GM18505 (cell line): ENCODE measurements around the gene OR52A5.
"Not testable (repeated sequence)": the region's sequence is repeated elsewhere in the genome, so short reads cannot be mapped to it uniquely, and the experiment has no call there.

ENCODE experiments used
- ATAC-seq: cut with Tn5 transposase; IDR thresholded peaks from one replicate; pipeline ENCODE4 v1.9.1; 2021; ENCODE audit not compliant: unreplicated experiment
- POLR2A ChIP-seq: IDR thresholded peaks from 4 replicates; pipeline ENCODE4 v1.6.1; 2011; ENCODE audit warnings: borderline replicate concordance; ENCODE audit not compliant: insufficient read depth, insufficient read length; ENCODE audit errors: extremely low read depth

The OR52A5 gene

GRCh38 chr11:5137996-5138395 is at the start of gene OR52A5:
TSS of gene OR52A5 (minus strand) at chr11:5138356. CDS start at chr11:5132642, 5,714 bp downstream.
- no peak for TF ChIP-seq POLR2A
- ATAC-seq: no peak

GRCh38 chr11:5178046-5178837 is 40.1 kb upstream of the OR52A5 start:
- TF ChIP-seq POLR2A: no peak
- no peak for ATAC-seq

- ATAC-seq: no peak
- TF ChIP-seq POLR2A: no peak
Measured at GRCh38 chr11:5174934-5175333, 36.8 kb upstream of the OR52A5 start.

- ATAC-seq: no peak
- no peak for TF ChIP-seq POLR2A
Measured at GRCh38 chr11:5171856-5172255, 33.7 kb upstream of the OR52A5 start.

GRCh38 chr11:5165898-5166297 is 27.7 kb upstream of the OR52A5 start:
- not testable (repeated sequence) for ATAC-seq

DNA sequence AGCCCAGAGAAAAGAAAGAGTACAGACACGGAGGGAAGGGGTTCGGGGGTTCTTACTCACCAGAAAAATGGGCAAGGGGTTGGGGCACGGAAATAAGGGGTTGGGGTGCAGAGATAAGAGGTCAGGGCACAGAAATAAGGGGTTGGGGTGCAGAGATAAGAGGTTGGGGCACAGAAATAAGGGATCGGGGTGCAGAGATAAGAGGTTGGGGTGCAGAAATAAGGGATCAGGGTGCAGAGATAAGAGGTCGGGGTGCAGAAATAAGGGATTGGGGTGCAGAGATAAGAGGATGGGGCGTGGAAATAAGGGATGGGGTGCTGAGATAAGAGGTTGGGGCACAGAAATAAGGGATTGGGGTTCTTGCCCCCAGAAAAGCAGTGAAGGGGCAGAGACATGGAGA is 26.7 kb upstream of the OR52A5 start:
- not testable (repeated sequence) for ATAC-seq

DNA sequence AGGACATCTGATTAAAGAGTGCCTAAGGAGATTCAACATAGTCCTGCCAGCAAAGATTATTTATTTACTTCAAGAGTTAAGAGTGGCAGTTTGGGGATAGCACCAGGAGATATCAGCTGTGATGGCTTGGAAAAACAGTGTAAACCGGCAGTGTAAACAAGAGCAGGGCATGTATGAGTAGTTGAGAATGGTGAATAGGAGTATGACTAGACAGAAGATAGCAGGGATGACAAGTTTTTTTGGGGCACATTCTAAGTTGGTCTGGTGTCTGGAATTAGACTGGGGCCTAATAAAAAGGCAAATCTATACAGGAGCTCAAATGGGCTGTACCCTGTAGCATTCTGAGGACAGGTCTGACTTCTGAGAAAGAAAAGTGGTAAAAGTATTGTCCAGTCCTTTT is 22.9 kb upstream of the OR52A5 start:
- not testable (repeated sequence) for ATAC-seq

DNA sequence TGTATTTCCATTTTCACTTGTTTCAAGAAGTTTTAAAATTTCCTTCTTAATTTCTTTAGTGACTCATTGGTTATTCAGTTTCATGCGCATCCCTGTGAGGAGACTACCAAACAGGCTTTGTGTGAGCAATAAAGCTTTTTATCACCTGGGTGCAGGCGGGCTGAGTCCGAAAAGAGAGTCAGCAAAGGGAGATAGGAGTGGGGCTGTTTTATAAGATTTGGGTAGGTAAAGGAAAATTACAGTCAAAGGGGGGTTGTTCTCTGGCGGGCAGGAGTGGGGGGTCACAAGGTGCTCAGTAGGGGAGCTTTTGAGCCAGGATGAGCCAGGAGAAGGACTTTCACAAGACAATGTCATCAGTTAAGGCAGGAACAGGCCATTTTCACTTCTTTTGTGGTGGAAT is 22.1 kb upstream of the OR52A5 start:
- ATAC-seq: not testable (repeated sequence)

DNA sequence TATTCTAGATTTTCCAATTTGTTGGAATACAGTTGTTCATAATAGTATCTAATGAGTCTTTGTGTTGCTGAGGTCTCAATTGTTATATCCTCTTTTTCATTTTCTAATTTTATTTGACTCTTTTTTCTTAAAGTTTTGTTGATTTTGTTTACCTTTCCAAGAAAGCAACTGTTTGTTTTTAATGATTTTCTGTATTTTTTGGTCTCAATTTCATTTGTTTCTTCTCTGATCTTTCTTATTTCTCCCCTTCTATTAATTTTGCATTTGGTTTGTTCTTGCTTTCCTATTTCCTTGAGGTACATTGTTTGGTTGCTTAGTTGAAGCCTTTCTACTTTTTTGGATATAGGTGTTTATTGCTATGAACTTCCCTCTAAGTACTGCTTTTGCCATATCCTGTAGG is 21.6 kb upstream of the OR52A5 start:
- ATAC-seq: no peak
- TF ChIP-seq POLR2A: no peak

DNA sequence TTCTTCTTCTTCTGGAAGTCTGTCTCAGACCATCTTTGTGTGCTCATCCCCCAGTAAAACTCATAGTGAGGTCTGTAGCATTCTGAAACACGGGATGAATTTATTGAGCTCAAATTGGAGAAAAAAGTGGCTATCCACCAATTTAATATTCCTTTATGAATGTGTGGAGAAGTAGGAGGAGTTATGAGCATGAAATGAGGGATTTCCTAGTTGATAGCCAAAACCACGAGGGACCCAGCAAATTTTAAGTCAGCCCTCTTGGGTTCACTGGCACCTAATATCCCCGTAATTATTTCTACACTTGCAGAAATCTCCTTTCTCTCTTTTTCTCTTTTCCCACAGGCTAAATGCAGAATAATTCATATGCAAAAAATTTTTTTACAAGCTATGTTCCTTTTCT is 16.5 kb upstream of the OR52A5 start, which contains the start of gene OR52A1:
TSS of gene OR52A1 (minus strand) at position 101 of the 400 bp plus-strand sequence. CDS start 2,388 bp downstream, outside the sequence.
- TF ChIP-seq POLR2A: no peak
- no peak for ATAC-seq

- TF ChIP-seq POLR2A: no peak
- ATAC-seq: no peak
Measured at GRCh38 chr11:5153574-5154431, 15.6 kb upstream of the OR52A5 start.

GRCh38 chr11:5151713-5152153 is 13.6 kb upstream of the OR52A5 start:
- ATAC-seq: no peak
- TF ChIP-seq POLR2A: no peak

- not testable (repeated sequence) for ATAC-seq
Measured at GRCh38 chr11:5144206-5144605, 6.0 kb upstream of the OR52A5 start.

DNA sequence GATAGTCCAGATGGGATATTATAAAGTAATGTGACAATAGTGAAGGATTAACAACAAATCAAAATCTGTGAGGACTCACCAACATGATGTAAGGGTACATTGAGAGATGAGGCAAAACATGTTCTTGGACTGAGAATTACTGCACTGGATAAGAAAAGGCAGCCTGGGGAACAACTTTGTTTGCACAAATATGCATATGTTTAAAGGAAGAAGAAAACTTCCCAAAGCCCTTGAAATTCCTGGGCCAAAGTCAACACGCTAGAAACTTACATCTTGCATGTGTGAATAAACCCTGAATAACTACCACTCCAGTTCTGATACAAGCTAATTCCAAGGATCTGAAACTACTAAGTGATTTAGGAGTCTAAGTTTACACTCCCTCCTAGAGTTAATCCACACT is 1.1 kb downstream of the OR52A5 start:
- no peak for ATAC-seq
- no peak for TF ChIP-seq POLR2A

DNA sequence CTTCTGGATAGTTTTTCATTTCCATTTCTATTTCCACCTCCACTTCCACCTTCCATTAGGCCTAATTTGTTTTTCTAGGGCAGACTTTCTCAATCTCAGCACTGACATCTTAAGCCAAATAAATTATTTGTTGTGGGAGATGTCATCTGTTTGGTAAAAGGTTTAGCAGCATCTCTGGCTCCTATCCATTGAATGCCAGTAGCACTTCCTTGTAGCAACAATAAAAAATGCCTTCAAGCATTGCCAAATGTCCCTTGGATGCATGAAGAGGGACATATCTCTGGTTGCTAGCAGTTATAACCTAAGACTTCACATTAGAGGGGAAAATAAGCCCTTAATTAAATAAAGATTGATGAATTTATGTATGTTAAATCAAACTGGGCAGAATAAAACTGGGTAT is 1.9 kb downstream of the OR52A5 start:
- no peak for TF ChIP-seq POLR2A
- ATAC-seq: no peak
